CD8-positive, alpha-beta memory T cell (primary cell): ENCODE data around the gene CDT1. TPM values are rescaled to one million over a fixed set of nuclear protein-coding genes. Genes with fewer than 3 reads are reported as not detected.
"Not testable (repeated sequence)": the region's sequence is repeated elsewhere in the genome, so short reads cannot be mapped to it uniquely, and the experiment has no call there.

Experiments used
- CTCF ChIA-PET: fragments of 350-600 bp; sonication (Branson Sonifier 250); formaldehyde crosslinking; loops from one replicate; lab custom pipeline; 2021; ENCODE audit warnings: antibody characterized with exemption; lab: Charles Lee
- POLR2A ChIA-PET: fragments of 350-600 bp; sonication (Branson Sonifier 250); formaldehyde crosslinking; loops from one replicate; lab custom pipeline; 2021; ENCODE audit warnings: antibody characterized with exemption; lab: Charles Lee
- DNase-seq, 5 donors: peaks; one replicate each; pipeline versions ENCODE4 v3.0.0 to v3.0.0-alpha.2; 2020 to 2022; ENCODE audit warnings: mixed read lengths in 1 of 5
- H3K27ac ChIP-seq: one replicate; pipeline ENCODE4 v1.7.0; 2013; ENCODE audit warnings: low read depth, mild to moderate bottlenecking, low read length, moderate library complexity
- H3K27me3 ChIP-seq: 2 replicates; pipeline ENCODE4 v1.7.0; 2013; ENCODE audit warnings: low read length, mild to moderate bottlenecking; ENCODE audit not compliant: insufficient read depth, poor library complexity, severe bottlenecking
- H3K36me3 ChIP-seq: 2 replicates; pipeline ENCODE4 v1.7.0; 2013; ENCODE audit warnings: mild to moderate bottlenecking, low read length, moderate library complexity; ENCODE audit not compliant: insufficient read depth
- H3K4me1 ChIP-seq: 2 replicates; pipeline ENCODE4 v1.7.0; 2013; ENCODE audit warnings: mild to moderate bottlenecking, low read length, moderate library complexity; ENCODE audit not compliant: insufficient read depth
- H3K4me3 ChIP-seq: 2 replicates; pipeline ENCODE4 v1.7.0; 2013; ENCODE audit warnings: mild to moderate bottlenecking, low read length
- H3K9me3 ChIP-seq: 2 replicates; pipeline ENCODE4 v1.7.0; 2013; ENCODE audit warnings: mild to moderate bottlenecking, low read length
- H3K27ac Mint-ChIP-seq, 8 donors: one replicate each; pipeline ENCODE4 v1.8.0; 2020 to 2021; ENCODE audit warnings: mixed read lengths in 8 of 8, mild to moderate bottlenecking in 6 of 8, inconsistent platforms in 3 of 8, moderate library complexity in 3 of 8
- H3K27me3 Mint-ChIP-seq, 2 donors: one replicate each; pipeline ENCODE4 v1.8.0; 2020 to 2021; ENCODE audit warnings: mixed read lengths in 2 of 2, mild to moderate bottlenecking in 1 of 2, moderate library complexity in 1 of 2
- H3K36me3 Mint-ChIP-seq, 3 donors: one replicate each; pipeline ENCODE4 v1.8.0; 2020 to 2021; ENCODE audit warnings: mixed read lengths in 3 of 3, inconsistent platforms in 1 of 3, mild to moderate bottlenecking in 1 of 3
- H3K4me1 Mint-ChIP-seq, 3 donors: one replicate each; pipeline ENCODE4 v1.8.0; 2020 to 2021; ENCODE audit warnings: mixed read lengths in 3 of 3, inconsistent platforms in 1 of 3, mild to moderate bottlenecking in 1 of 3
- H3K4me3 Mint-ChIP-seq, 7 donors: one replicate each; pipeline ENCODE4 v1.8.0; 2020 to 2021; ENCODE audit warnings: mixed read lengths in 7 of 7, mild to moderate bottlenecking in 6 of 7, moderate library complexity in 4 of 7, inconsistent platforms in 2 of 7
- H3K9me3 Mint-ChIP-seq, 5 donors: one replicate each; pipeline ENCODE4 v1.8.0; 2020 to 2022; ENCODE audit warnings: mixed read lengths in 5 of 5, mild to moderate bottlenecking in 3 of 5, moderate library complexity in 2 of 5, inconsistent platforms in 1 of 5
- polyA plus RNA-seq: library from polyadenylated mRNA; unstranded; fragments of 300-500 nt; fragmentation: Illumina TruSeq; gene quantifications from one replicate; pipeline ENCODE4 v1.2.3, GENCODE V29; 2021
- total RNA-seq, 2 experiments: library from RNA; stranded (reverse); gene quantifications; one replicate each; pipeline ENCODE4 v1.2.3, GENCODE V29; 2021

Gene CDT1
- total and polyA plus RNA-seq, 3 experiments from 2014 or later, result 0.26 to 106 (median 97.6) TPM

GRCh38 chr16:88817785-88818574 lies 14.4 kb downstream of the CDT1 start:
- no peaks in the 10 kb centered on the region for H3K4me1 ChIP-seq
- H3K4me3 ChIP-seq, result no peak overlapping the region
- no peak overlapping the region for H3K27ac ChIP-seq
- CTCF ChIA-PET, result interaction anchor here (1.4 kb wide), 1 partner anchor 40 kb away, joined by 6 read pairs; no protein-coding TSS in a partner anchor
- Mint-ChIP-seq H3K4me1 (peaks cover 0 to 4% (median 3%) of the 10 kb centered on the region in 3 donors), H3K36me3 (peaks cover 0 to 14% (median 0%) of the 10 kb centered on the region in 3 donors), H3K27ac (no peak overlapping the region), H3K27me3 (peaks cover 0 to 2% of the 10 kb centered on the region in 2 donors), H3K4me3 (no peak overlapping the region), H3K9me3 (no peaks in the 10 kb centered on the region)
- no peaks in the 10 kb centered on the region for H3K9me3 ChIP-seq
- DNase-seq, result no peak
- POLR2A ChIA-PET, result no interaction called here
- H3K27me3 ChIP-seq, result no peaks in the 10 kb centered on the region
- H3K36me3 ChIP-seq, result no peaks in the 10 kb centered on the region

- POLR2A ChIA-PET, result no interaction called here
- Mint-ChIP-seq H3K27me3 (peaks cover 0 to 2% of the 10 kb centered on the region in 2 donors), H3K27ac (no peak overlapping the region), H3K9me3 (no peaks in the 10 kb centered on the region), H3K36me3 (peaks cover 0 to 15% (median 0%) of the 10 kb centered on the region in 3 donors), H3K4me3 (no peak overlapping the region), H3K4me1 (peaks cover 0 to 4% (median 3%) of the 10 kb centered on the region in 3 donors)
- Histone ChIP-seq H3K36me3 (no peaks in the 10 kb centered on the region), H3K4me1 (no peaks in the 10 kb centered on the region), H3K27ac (no peak overlapping the region), H3K9me3 (no peaks in the 10 kb centered on the region), H3K27me3 (no peaks in the 10 kb centered on the region), H3K4me3 (no peak overlapping the region)
- CTCF ChIA-PET, result no interaction called here
- DNase-seq, result no peak
Observed at GRCh38 chr16:88818575-88818874, 14.9 kb downstream of the CDT1 start.

- Histone ChIP-seq H3K9me3 (no peaks in the 10 kb centered on the region), H3K27ac (no peak overlapping the region), H3K27me3 (no peaks in the 10 kb centered on the region), H3K36me3 (no peaks in the 10 kb centered on the region), H3K4me3 (no peak overlapping the region), H3K4me1 (no peaks in the 10 kb centered on the region)
- no peak for DNase-seq
- POLR2A ChIA-PET, result no interaction called here
- Mint-ChIP-seq H3K4me1 (no peaks in the 10 kb centered on the region), H3K27me3 (no peaks in the 10 kb centered on the region), H3K36me3 (peaks cover 0 to 18% (median 0%) of the 10 kb centered on the region in 3 donors), H3K9me3 (no peaks in the 10 kb centered on the region), H3K27ac (peak overlapping the region in 1 of 8 donors; percentile 64), H3K4me3 (no peak overlapping the region)
- CTCF ChIA-PET, result no interaction called here
Observed at GRCh38 chr16:88819126-88819525, 15.5 kb downstream of the CDT1 start.

GRCh38 chr16:88820385-88821025 lies 16.9 kb downstream of the CDT1 start:
- DNase-seq, result no peak
- no peak overlapping the region for H3K4me3 Mint-ChIP-seq
- no peak overlapping the region for H3K27ac ChIP-seq
- H3K27me3 Mint-ChIP-seq, result no peaks in the 10 kb centered on the region
- no peaks in the 10 kb centered on the region for H3K9me3 Mint-ChIP-seq
- peaks cover 0 to 21% (median 0%) of the 10 kb centered on the region in 3 donors for H3K36me3 Mint-ChIP-seq
- no peaks in the 10 kb centered on the region for H3K27me3 ChIP-seq
- POLR2A ChIA-PET, result no interaction called here
- CTCF ChIA-PET, result no interaction called here
- no peaks in the 10 kb centered on the region for H3K36me3 ChIP-seq
- H3K9me3 ChIP-seq, result no peaks in the 10 kb centered on the region
- H3K4me1 ChIP-seq, result no peaks in the 10 kb centered on the region
- H3K27ac Mint-ChIP-seq, result no peak overlapping the region
- no peaks in the 10 kb centered on the region for H3K4me1 Mint-ChIP-seq
- H3K4me3 ChIP-seq, result no peak overlapping the region

- no peaks in the 10 kb centered on the region for H3K9me3 ChIP-seq
- H3K4me1 Mint-ChIP-seq, result no peaks in the 10 kb centered on the region
- peaks cover 0 to 24% (median 0%) of the 10 kb centered on the region in 3 donors for H3K36me3 Mint-ChIP-seq
- no peak overlapping the region for H3K4me3 Mint-ChIP-seq
- CTCF ChIA-PET, result interaction anchor here (1.0 kb wide), 1 partner anchor 36 kb away, joined by 3 read pairs; no protein-coding TSS in a partner anchor
- POLR2A ChIA-PET, result no interaction called here
- H3K27ac ChIP-seq, result no peak overlapping the region
- no peak overlapping the region for H3K27ac Mint-ChIP-seq
- H3K4me1 ChIP-seq, result no peaks in the 10 kb centered on the region
- H3K4me3 ChIP-seq, result no peak overlapping the region
- H3K27me3 Mint-ChIP-seq, result no peaks in the 10 kb centered on the region
- DNase-seq, result no peak
- no peaks in the 10 kb centered on the region for H3K9me3 Mint-ChIP-seq
- no peaks in the 10 kb centered on the region for H3K36me3 ChIP-seq
- no peaks in the 10 kb centered on the region for H3K27me3 ChIP-seq
Observed at GRCh38 chr16:88821168-88821850, 17.7 kb downstream of the CDT1 start.

- no peaks in the 10 kb centered on the region for H3K9me3 Mint-ChIP-seq
- H3K4me3 ChIP-seq, result no peak overlapping the region
- no peaks in the 10 kb centered on the region for H3K27me3 Mint-ChIP-seq
- ChIA-PET POLR2A (no interaction called here), CTCF (interaction anchor here (0.9 to 1.0 kb wide), 2 partner anchors 35 to 39 kb away, joined by 3 read pairs; no protein-coding TSS in a partner anchor)
- no peak overlapping the region for H3K27ac Mint-ChIP-seq
- H3K27me3 ChIP-seq, result no peaks in the 10 kb centered on the region
- no peaks in the 10 kb centered on the region for H3K9me3 ChIP-seq
- no peaks in the 10 kb centered on the region for H3K4me1 Mint-ChIP-seq
- no peak for DNase-seq
- no peaks in the 10 kb centered on the region for H3K36me3 ChIP-seq
- no peak overlapping the region for H3K4me3 Mint-ChIP-seq
- no peaks in the 10 kb centered on the region for H3K4me1 ChIP-seq
- H3K27ac ChIP-seq, result no peak overlapping the region
- H3K36me3 Mint-ChIP-seq, result peaks cover 0 to 24% (median 0%) of the 10 kb centered on the region in 3 donors
Observed at GRCh38 chr16:88822281-88823040, 18.9 kb downstream of the CDT1 start.

GRCh38 chr16:88823646-88824045 lies 20.1 kb downstream of the CDT1 start:
- CTCF ChIA-PET, POLR2A ChIA-PET, H3K9me3 ChIP-seq, H3K27ac Mint-ChIP-seq, H3K4me1 ChIP-seq, H3K27ac ChIP-seq, H3K4me1 Mint-ChIP-seq, H3K27me3 Mint-ChIP-seq, H3K9me3 Mint-ChIP-seq, H3K36me3 ChIP-seq, H3K4me3 ChIP-seq, H3K27me3 ChIP-seq, DNase-seq, H3K4me3 Mint-ChIP-seq: not testable (repeated sequence)
- peaks cover 0 to 26% (median 0%) of the 10 kb centered on the region in 3 donors for H3K36me3 Mint-ChIP-seq
